ENCODE results near the gene IQCN. TPM values are rescaled to one million over a fixed set of nuclear protein-coding genes. Genes with fewer than 3 reads are reported as not detected.
A peak's percentile ranks its signal among the peaks of the same experiment; 100 is the strongest.

Gene IQCN
- total and polyA plus RNA-seq, 2 of the 4 experiments (the other 2 are of a cell fraction) = 0.18 to 0.67 TPM

DNA sequence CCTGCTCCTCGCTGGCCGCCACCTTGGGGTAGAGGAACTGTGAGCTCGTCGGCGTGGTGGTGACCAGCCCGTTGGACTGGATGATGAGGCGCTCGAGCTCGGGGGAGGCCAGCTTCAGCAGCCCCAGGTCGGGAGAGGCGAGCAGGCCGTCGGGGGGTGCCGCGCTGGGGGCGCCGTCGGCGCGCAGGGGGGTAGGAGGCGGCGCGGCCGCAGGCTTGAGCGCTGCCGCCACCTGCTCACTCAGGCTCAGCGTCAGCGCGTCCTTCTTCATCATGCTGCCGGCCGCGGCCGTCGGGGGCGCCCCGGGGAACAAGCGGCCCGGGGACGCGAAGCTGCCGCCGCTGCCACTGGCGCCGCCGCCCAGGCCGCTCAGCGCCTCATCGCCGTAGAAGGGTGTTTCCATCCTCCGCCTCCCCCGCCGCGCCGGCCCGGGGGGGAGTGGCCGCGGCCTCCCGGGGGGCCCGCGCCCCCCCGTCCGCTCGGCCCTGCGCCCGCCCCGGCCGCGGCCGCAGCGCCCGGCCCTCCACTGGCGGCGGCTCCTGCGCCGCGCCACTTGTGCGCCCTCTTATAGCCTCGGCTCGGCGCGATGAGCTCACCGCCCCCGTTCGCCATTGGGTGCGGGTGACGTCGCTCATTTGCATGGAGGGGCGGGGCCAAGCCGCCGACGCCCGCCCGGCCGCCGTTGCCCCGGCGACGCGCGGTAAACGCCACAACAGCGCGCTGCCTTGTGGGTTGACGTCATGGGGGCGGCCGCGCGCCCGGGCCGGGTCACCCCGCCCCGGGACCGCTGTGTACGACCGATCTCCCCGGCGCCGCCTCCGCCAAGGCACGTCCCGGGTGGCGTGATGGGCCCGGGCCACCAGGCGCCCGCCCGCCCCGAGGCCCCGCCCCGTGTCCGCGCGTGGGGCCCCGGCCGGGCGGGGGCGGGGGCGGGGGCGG, 7.1 kb upstream of the IQCN start, which contains the start of gene JUND:
JUND (minus strand) TSS at position 541 of the 939 bp plus-strand sequence; CDS start at position 403, 138 bp downstream.
- H2AFZ ChIP-seq (replicated peaks; ENCODE audit: low read length, poor library complexity) = peak within 1 kb of the TSS; percentile 90
- peak; percentile 81 for ATAC-seq (ENCODE audit: low read depth)
- TF ChIP-seq, protein P1, sequence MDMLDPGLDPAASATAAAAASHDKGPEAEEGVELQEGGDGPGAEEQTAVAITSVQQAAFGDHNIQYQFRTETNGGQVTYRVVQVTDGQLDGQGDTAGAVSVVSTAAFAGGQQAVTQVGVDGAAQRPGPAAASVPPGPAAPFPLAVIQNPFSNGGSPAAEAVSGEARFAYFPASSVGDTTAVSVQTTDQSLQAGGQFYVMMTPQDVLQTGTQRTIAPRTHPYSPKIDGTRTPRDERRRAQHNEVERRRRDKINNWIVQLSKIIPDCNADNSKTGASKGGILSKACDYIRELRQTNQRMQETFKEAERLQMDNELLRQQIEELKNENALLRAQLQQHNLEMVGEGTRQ (IDR thresholded peaks at IDR 0.05; ENCODE audit: low read depth, low read length) = peak; percentile 22; the same call in 1 of the 2 replicates
- TF ChIP-seq, protein P2, sequence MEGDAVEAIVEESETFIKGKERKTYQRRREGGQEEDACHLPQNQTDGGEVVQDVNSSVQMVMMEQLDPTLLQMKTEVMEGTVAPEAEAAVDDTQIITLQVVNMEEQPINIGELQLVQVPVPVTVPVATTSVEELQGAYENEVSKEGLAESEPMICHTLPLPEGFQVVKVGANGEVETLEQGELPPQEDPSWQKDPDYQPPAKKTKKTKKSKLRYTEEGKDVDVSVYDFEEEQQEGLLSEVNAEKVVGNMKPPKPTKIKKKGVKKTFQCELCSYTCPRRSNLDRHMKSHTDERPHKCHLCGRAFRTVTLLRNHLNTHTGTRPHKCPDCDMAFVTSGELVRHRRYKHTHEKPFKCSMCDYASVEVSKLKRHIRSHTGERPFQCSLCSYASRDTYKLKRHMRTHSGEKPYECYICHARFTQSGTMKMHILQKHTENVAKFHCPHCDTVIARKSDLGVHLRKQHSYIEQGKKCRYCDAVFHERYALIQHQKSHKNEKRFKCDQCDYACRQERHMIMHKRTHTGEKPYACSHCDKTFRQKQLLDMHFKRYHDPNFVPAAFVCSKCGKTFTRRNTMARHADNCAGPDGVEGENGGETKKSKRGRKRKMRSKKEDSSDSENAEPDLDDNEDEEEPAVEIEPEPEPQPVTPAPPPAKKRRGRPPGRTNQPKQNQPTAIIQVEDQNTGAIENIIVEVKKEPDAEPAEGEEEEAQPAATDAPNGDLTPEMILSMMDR (conservative IDR thresholded peaks at IDR 0.05; ENCODE audit: low read depth, low read length) = 0 out of 2 replicates have a peak, but pooled peaks have one; percentile 17
- TF ChIP-seq NFE2L2 (IDR thresholded peaks at IDR 0.05; ENCODE audit: low read depth, low read length) (no peak; the same call in 1 of the 2 replicates), MXI1 (IDR thresholded peaks at IDR 0.05; ENCODE audit: borderline replicate concordance, low read depth, low read length) (peak; percentile 69), BHLHE40 (IDR thresholded peaks at IDR 0.05; ENCODE audit: low read depth, low read length) (peak; percentile 74), RFX5 (IDR thresholded peaks at IDR 0.05; ENCODE audit: low read depth, low read length) (no peak), MAZ (IDR thresholded peaks at IDR 0.05; ENCODE audit: borderline replicate concordance, low read depth, low read length) (peak; percentile 59), RCOR1 (IDR thresholded peaks at IDR 0.05; ENCODE audit: insufficient replicate concordance, low read length) (peak; percentile 8), CEBPB (IDR thresholded peaks at IDR 0.05; ENCODE audit: low read depth, low read length) (no peak; the same call in 1 of the 2 replicates), FOS (IDR thresholded peaks at IDR 0.05; ENCODE audit: low read depth, low read length) (peak; percentile 49), POLR2A (IDR thresholded peaks at IDR 0.05; ENCODE audit: low read depth, low read length) (peak; percentile 98)
- TF ChIP-seq, protein P3, sequence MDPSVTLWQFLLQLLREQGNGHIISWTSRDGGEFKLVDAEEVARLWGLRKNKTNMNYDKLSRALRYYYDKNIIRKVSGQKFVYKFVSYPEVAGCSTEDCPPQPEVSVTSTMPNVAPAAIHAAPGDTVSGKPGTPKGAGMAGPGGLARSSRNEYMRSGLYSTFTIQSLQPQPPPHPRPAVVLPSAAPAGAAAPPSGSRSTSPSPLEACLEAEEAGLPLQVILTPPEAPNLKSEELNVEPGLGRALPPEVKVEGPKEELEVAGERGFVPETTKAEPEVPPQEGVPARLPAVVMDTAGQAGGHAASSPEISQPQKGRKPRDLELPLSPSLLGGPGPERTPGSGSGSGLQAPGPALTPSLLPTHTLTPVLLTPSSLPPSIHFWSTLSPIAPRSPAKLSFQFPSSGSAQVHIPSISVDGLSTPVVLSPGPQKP (IDR thresholded peaks at IDR 0.05; ENCODE audit: borderline replicate concordance, low read depth, low read length) = no peak

More for the DNA sequence above, 7.1 kb upstream of the IQCN start, which contains the start of gene JUND:
- Histone ChIP-seq H3K79me1 (ENCODE audit: low read depth in 1 of 2, low read length in 2 of 2) (peaks cover 0 to 50% of the 10 kb centered on the region in 2 experiments; a peak in 2 of 4 replicates), H2AK5ac (ENCODE audit: low read depth, low read length) (peak within 1 kb of the TSS; percentile 99), H3K27me3 (ENCODE audit: control insufficient read depth, insufficient read depth, low read length) (no peaks in the 10 kb centered on the region), H3K36me3 (ENCODE audit: control insufficient read depth, insufficient read depth, low read length) (peaks cover 11% of the 10 kb centered on the region), H2BK20ac (ENCODE audit: low read depth, low read length) (peak within 1 kb of the TSS; percentile 79; the same call in 1 of the 2 replicates), H3K56ac (ENCODE audit: extremely low read depth, insufficient read depth, low read length) (peak within 1 kb of the TSS; percentile 95), H3K4me1 (ENCODE audit: control insufficient read depth, insufficient read depth, low read length) (peaks cover 14% of the 10 kb centered on the region), H2AK9ac (replicated peaks; ENCODE audit: low read depth, low read length, poor library complexity) (peak within 1 kb of the TSS; percentile 99), H4K20me1 (ENCODE audit: insufficient read depth, low read length) (peaks cover 38% of the 10 kb centered on the region), H2BK15ac (ENCODE audit: low read depth, low read length) (peak within 1 kb of the TSS; percentile 25; the same call in 2 of the 3 replicates), H4K8ac (ENCODE audit: low read depth in 2 of 2, low read length in 2 of 2) (peak within 1 kb of the TSS; percentile 81 to 91), H3K9me1 (ENCODE audit: insufficient read depth, low read length) (peaks cover 4% of the 10 kb centered on the region), H3K27ac (ENCODE audit: insufficient read depth, low read length) (peak within 1 kb of the TSS; percentile 100), H3K9me3 (ENCODE audit: control insufficient read depth, insufficient read depth, low read length) (no peaks in the 10 kb centered on the region), H4K5ac (ENCODE audit: low read depth, low read length) (peak within 1 kb of the TSS; percentile 83), H3K18ac (ENCODE audit: low read depth, low read length) (peak within 1 kb of the TSS; percentile 87), H3K4ac (ENCODE audit: low read depth, low read length) (peak within 1 kb of the TSS; percentile 99), H3K9ac (ENCODE audit: low read depth, low read length) (peak within 1 kb of the TSS; percentile 97), H4K91ac (ENCODE audit: insufficient read depth, low read depth, low read length) (peak within 1 kb of the TSS; percentile 95), H2BK120ac (ENCODE audit: low read depth, low read length) (peak within 1 kb of the TSS; percentile 92), H3K14ac (replicated peaks; ENCODE audit: low read depth, low read length) (peak within 1 kb of the TSS; percentile 100), H2BK5ac (ENCODE audit: low read depth, low read length, poor library complexity, severe bottlenecking) (peak within 1 kb of the TSS; percentile 99), H3K4me3 (ENCODE audit: insufficient read depth, low read depth, low read length) (peak within 1 kb of the TSS; percentile 95), H3K4me2 (ENCODE audit: low read depth, low read length) (peak within 1 kb of the TSS; percentile 81), H3K23ac (ENCODE audit: low read depth, low read length) (peak within 1 kb of the TSS; percentile 99)
- WGBS, 2 experiments (ENCODE audit: extremely low coverage in 2 of 2, insufficient read length in 1 of 2) = 1% methylated on average over 46 of the region's 138 CpGs; no CpG with 5 or more reads in 1 of the 2 experiments
- no TSS peak for BruUV-seq (replicated peaks)
- peak; percentile 98 for DNase-seq
- dilution Hi-C loops (cut with HindIII; ENCODE audit: low sequenced_read_pairs, unreplicated experiment) = no loop called here
- CTCF ChIA-PET = interaction anchor here (0.8 to 4.8 kb wide), 6 partner anchors 20 to 129 kb away, joined by 3 to 49 read pairs (median 4); partner anchors contain the start of gene LSM4
- in situ Hi-C loops (cut with MboI; ENCODE audit: low sequenced_read_pairs) = no loop called here
- intact Hi-C loops (cut with micrococcal nuclease) = loop anchor here (1.0 kb wide), 2 partner anchors 10 to 24 kb away; no protein-coding TSS in a partner anchor
- POLR2A ChIA-PET (ENCODE audit: unreplicated experiment) = interaction anchor here (0.5 to 1.8 kb wide), 14 partner anchors 11 to 172 kb away, joined by 3 to 25 read pairs (median 4); partner anchors contain the start of genes LSM4 and MPV17L2

Measured in IMR-90 (cell line).